MG63 (cell line): ENCODE measurements around the gene RFPL3. TPM values are rescaled to one million over a fixed set of nuclear protein-coding genes. Genes with fewer than 3 reads are reported as not detected.
"Not testable (repeated sequence)": the region's sequence is repeated elsewhere in the genome, so short reads cannot be mapped to it uniquely, and the experiment has no call there.

Source experiments
- DNase-seq: peaks from one replicate; pipeline ENCODE4 v3.0.0-alpha.2; 2020
- H3K27me3 ChIP-seq: fragments of 250-450 bp; sonication (Bioruptor Pico); 2 replicates; pipeline ENCODE4 v1.5.1; 2020; ENCODE audit warnings: mild to moderate bottlenecking, moderate library complexity
- H3K36me3 ChIP-seq: fragments of 250-450 bp; sonication (Bioruptor Pico); 2 replicates; pipeline ENCODE4 v1.5.1; 2020; ENCODE audit warnings: mild to moderate bottlenecking, moderate library complexity
- H3K4me3 ChIP-seq: fragments of 250-450 bp; sonication (Bioruptor Pico); 2 replicates; pipeline ENCODE4 v1.5.1; 2020; ENCODE audit warnings: mild to moderate bottlenecking, moderate library complexity
- H3K9me3 ChIP-seq: fragments of 250-450 bp; sonication (Bioruptor Pico); 2 replicates; pipeline ENCODE4 v1.5.1; 2020; ENCODE audit warnings: mild to moderate bottlenecking, moderate library complexity
- total RNA-seq: library from RNA; depleted of rRNA; stranded (reverse); fragments of >200 nt; shearing (Covaris generic); gene quantifications from 2 replicates; pipeline ENCODE4 v1.2.3, GENCODE V29; 2014; ENCODE audit warnings: low replicate concordance

RFPL3 gene
- total RNA-seq, 1 experiment from 2014 or later, result not detected

GRCh38 chr22:32338757-32339156, 18.9 kb upstream of the RFPL3 start:
- H3K27me3 ChIP-seq, result peaks cover 19% of the 10 kb centered on the region
- no peak overlapping the region for H3K4me3 ChIP-seq
- no peak for DNase-seq
- H3K9me3 ChIP-seq, result no peaks in the 10 kb centered on the region
- no peaks in the 10 kb centered on the region for H3K36me3 ChIP-seq

GRCh38 chr22:32339190-32340012, 18.3 kb upstream of the RFPL3 start:
- no peak overlapping the region for H3K4me3 ChIP-seq
- no peaks in the 10 kb centered on the region for H3K36me3 ChIP-seq
- H3K27me3 ChIP-seq, result peaks cover 25% of the 10 kb centered on the region
- H3K9me3 ChIP-seq, result no peaks in the 10 kb centered on the region
- DNase-seq, result no peak

DNA sequence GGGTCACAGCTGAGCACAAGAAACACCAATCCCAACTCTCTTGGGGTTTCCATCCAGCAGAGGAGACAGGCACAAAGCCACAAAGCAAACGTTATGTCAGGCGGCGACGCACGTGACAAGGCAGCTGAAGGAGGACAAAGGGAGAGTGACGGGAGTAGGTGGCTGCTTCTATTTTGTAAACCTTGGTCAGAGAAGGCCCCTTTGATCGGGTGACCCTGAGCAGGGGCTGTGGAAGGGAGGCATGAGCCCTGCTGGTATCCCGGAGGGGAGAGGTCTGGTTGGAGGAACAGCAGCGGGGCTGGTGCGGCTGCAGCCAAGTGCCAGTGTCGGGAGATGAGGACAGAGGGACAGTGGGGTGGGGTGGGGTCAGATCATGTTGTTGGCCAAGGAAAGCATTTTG, 17.3 kb upstream of the RFPL3 start:
- no peak for DNase-seq
- Histone ChIP-seq H3K36me3 (no peaks in the 10 kb centered on the region), H3K27me3 (peaks cover 34% of the 10 kb centered on the region), H3K9me3 (no peaks in the 10 kb centered on the region), H3K4me3 (no peak overlapping the region)

DNA sequence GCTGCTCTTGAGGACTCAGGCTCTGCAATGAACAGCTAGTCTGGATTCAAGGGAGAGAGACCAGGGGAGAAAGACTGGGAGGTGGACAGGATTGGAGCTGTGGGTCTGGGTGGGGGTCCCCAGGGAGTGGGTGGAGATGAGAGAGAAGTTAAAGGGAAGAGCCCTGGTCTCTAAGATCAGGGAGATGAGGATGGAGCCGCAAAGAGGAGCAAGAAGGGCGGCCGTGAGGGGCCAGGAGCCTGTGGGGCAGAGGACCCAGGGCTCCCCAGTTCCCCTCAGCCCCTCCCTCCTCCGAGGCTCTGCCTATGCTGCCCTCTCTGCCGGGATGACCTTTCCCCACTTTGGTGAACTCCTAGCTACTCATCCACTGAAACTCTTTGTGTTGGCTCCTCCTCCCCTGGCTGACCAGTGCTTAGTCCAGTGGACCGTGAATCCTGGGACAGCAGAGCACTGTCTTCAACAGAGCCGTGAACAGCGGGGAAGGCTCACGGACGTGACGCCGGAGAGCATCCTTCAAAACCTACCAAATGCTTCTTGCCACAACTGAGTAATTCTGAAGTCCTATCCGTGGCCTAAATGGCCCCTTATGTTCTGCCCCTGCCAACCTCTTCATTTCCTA, 16.4 kb upstream of the RFPL3 start:
- Histone ChIP-seq H3K9me3 (no peaks in the 10 kb centered on the region), H3K4me3 (no peak overlapping the region), H3K27me3 (peaks cover 34% of the 10 kb centered on the region), H3K36me3 (no peaks in the 10 kb centered on the region)
- DNase-seq, result no peak

GRCh38 chr22:32342977-32343376, 14.7 kb upstream of the RFPL3 start:
- peaks cover 34% of the 10 kb centered on the region for H3K27me3 ChIP-seq
- no peaks in the 10 kb centered on the region for H3K36me3 ChIP-seq
- no peaks in the 10 kb centered on the region for H3K9me3 ChIP-seq
- no peak for DNase-seq
- no peak overlapping the region for H3K4me3 ChIP-seq

DNA sequence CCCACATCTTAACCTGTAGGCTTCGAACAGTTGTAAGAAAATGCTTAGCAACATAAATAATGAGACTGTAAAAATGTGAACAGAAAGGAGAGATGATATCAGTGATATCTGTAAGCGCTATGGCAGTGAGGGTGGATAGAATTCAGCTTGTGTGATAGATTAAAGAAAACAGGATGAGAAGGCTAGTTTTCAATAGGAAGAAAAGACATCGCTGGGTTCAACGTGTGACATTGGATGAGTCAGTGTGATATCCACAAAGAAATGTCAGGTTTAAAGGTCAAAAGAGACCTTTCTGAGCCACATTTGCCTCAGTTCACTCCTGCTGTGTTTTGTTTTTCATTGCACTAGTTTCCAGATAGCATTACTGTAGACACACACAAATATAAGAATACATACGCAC, 13.7 kb upstream of the RFPL3 start:
- Histone ChIP-seq H3K27me3 (peaks cover 34% of the 10 kb centered on the region), H3K36me3 (no peaks in the 10 kb centered on the region), H3K9me3 (no peaks in the 10 kb centered on the region), H3K4me3 (no peak overlapping the region)
- DNase-seq, result no peak

GRCh38 chr22:32348031-32348611, 9.5 kb upstream of the RFPL3 start:
- DNase-seq, result no peak
- Histone ChIP-seq H3K4me3 (no peak overlapping the region), H3K36me3 (no peaks in the 10 kb centered on the region), H3K9me3 (no peaks in the 10 kb centered on the region), H3K27me3 (peaks cover 18% of the 10 kb centered on the region)

- H3K4me3 ChIP-seq, H3K9me3 ChIP-seq, DNase-seq, H3K27me3 ChIP-seq, H3K36me3 ChIP-seq: not testable (repeated sequence)
These were observed 5.8 kb upstream of the RFPL3 start for GRCh38 chr22:32351875-32352274.

GRCh38 chr22:32352681-32353080, 5.0 kb upstream of the RFPL3 start:
- H3K27me3 ChIP-seq, result no peaks in the 10 kb centered on the region
- peak; percentile 45 for DNase-seq

DNA sequence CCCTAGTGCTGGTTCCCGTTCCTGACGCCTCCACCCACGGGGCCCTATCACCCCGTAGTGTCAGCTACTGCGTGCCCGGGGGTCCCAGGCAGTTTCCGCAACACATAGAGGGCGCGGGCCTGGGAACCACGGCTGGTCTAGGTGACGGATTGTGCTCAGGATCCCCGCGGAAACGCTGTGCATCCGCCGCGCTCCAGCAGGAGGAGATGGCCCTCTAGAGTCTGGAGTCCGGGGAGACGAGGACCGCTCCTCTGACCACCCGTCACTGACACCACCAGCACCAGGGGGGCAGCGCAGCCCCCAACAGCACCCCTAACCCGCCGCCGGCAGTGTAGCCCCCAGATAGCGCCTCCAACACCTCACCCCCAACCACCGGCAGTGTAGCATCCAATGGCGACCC, 4.4 kb upstream of the RFPL3 start:
- no peaks in the 10 kb centered on the region for H3K9me3 ChIP-seq
- no peaks in the 10 kb centered on the region for H3K36me3 ChIP-seq
- no peak for DNase-seq
- H3K27me3 ChIP-seq, result no peaks in the 10 kb centered on the region
- no peak overlapping the region for H3K4me3 ChIP-seq

More at GRCh38 chr22:32352681-32353080, 5.0 kb upstream of the RFPL3 start:
- Histone ChIP-seq H3K36me3 (no peaks in the 10 kb centered on the region), H3K4me3 (no peak overlapping the region), H3K9me3 (no peaks in the 10 kb centered on the region)

- Histone ChIP-seq H3K36me3 (no peaks in the 10 kb centered on the region), H3K9me3 (no peaks in the 10 kb centered on the region), H3K4me3 (no peak overlapping the region), H3K27me3 (no peaks in the 10 kb centered on the region)
- DNase-seq, result no peak
These were observed 3.8 kb upstream of the RFPL3 start for GRCh38 chr22:32353840-32354239.

DNA sequence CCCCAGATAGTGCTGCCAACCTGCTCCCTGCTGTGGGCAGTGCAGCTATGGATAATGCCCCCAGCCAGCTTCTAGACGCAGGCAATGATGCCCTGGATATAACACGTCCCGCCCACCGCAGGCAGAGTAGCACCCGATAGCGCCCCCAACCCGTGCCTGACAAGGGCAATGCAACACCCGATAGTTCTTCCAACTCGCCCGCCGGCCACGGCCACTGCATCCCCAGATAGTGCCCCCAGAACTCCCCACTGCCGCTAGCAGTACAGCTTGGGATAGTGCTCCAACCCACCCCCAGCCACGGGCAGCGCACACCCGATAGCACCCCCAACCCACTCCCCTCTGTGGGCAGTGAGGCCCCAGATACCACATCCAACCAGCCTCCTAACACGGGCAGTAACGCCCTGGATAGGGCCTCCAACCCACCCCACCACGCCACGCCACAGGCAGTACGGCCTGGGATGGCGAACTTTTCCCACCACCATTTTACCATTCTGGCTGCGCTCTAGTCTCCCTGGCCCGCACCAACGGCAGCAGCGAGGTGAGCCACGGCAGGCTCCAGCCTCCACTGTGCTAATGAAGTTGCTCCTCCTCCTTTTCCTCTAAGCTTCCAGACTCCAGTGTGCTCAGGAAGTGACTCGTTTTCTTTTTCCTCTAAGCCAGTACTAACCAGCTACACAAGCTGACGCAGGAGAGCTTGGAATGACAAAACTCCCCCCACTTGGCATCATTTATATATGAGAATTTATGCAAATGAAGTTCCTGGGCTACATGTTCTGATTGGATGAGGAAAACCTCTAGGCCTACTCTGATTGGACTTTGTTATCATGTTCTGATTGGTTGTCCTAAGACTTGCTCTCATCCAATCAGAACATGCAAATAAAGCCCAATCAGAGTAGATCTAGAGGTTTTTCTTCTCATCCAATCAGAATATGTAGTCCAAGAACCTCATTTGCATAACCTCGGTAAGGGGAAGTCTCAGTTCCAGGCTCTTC, 3.0 kb upstream of the RFPL3 start:
- H3K9me3 ChIP-seq, result no peaks in the 10 kb centered on the region
- no peaks in the 10 kb centered on the region for H3K27me3 ChIP-seq
- H3K4me3 ChIP-seq, result no peak overlapping the region
- H3K36me3 ChIP-seq, result no peaks in the 10 kb centered on the region
- DNase-seq, result no peak

- Histone ChIP-seq H3K4me3 (no peak overlapping the region), H3K27me3 (no peaks in the 10 kb centered on the region), H3K36me3 (no peaks in the 10 kb centered on the region), H3K9me3 (no peaks in the 10 kb centered on the region)
- no peak for DNase-seq
These were observed 1.9 kb upstream of the RFPL3 start for GRCh38 chr22:32355760-32356159.

DNA sequence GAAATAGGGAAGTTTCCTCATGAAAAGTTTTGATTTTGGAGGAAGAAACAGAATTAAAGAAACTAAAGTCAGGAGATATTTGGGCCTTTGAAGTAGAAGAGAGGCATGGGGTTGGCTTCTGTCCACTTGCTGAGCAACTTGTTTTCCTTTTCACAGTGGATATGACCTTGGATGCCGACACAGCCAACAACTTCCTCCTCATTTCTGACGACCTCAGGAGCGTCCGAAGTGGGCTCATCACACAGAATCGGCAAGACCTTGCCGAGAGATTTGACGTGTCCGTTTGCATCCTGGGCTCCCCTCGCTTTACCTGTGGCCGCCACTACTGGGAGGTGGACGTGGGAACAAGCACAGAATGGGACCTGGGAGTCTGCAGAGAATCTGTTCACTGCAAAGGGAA, 2.4 kb downstream of the RFPL3 start:
- H3K4me3 ChIP-seq, H3K36me3 ChIP-seq, H3K27me3 ChIP-seq, DNase-seq, H3K9me3 ChIP-seq: not testable (repeated sequence)

DNA sequence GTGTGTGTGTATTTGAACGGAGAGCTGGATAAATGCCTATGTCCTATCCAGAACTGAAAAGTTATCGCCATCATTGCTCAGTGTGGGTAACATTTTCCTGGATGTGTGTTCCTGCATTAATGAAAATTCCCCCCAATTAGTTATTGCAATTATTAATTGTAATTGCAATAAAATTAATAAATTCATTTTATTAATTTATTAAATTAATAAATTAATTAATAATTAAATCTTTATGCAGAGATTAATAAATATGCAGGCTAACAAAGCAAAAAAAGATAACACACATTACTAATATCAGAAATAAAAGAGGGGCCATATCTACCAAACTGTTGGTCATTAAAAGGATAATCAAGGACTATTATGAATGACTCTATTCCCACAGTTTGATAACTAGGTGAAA, 3.6 kb downstream of the RFPL3 start:
- Histone ChIP-seq H3K27me3 (peaks cover 7% of the 10 kb centered on the region), H3K9me3 (no peaks in the 10 kb centered on the region), H3K36me3 (no peaks in the 10 kb centered on the region), H3K4me3 (no peak overlapping the region)
- DNase-seq, result no peak

GRCh38 chr22:32364210-32364609, 6.5 kb downstream of the RFPL3 start:
- no peaks in the 10 kb centered on the region for H3K36me3 ChIP-seq
- H3K27me3 ChIP-seq, result peaks cover 7% of the 10 kb centered on the region
- DNase-seq, result no peak
- H3K9me3 ChIP-seq, result no peaks in the 10 kb centered on the region
- no peak overlapping the region for H3K4me3 ChIP-seq
